H1 (cell line): ENCODE results near the gene GALNT18.

ENCODE experiments used
- RAD21 ChIP-seq, 2 experiments: IDR thresholded peaks in 1 of 2; conservative IDR thresholded peaks in 1 of 2; 2 replicates each; pipeline ENCODE4 v1.6.1; 2011; ENCODE audit warnings: low read depth in 2 of 2, low read length in 2 of 2, improper control_type of control experiment in 1 of 2, inconsistent platforms in 1 of 2, mild to moderate bottlenecking in 1 of 2, moderate library complexity in 1 of 2
- RBBP5 ChIP-seq: IDR thresholded peaks from 2 replicates; pipeline ENCODE4 v1.7.1; 2012; ENCODE audit warnings: low read depth, mild to moderate bottlenecking, inconsistent platforms, low read length, moderate library complexity, borderline replicate concordance
- SIX5 ChIP-seq: IDR thresholded peaks from 2 replicates; pipeline ENCODE4 v1.6.1; 2011; ENCODE audit warnings: mild to moderate bottlenecking, low read depth, low read length
- TCF12 ChIP-seq: IDR thresholded peaks from 2 replicates; pipeline ENCODE4 v1.6.1; 2011; ENCODE audit warnings: low read depth, mild to moderate bottlenecking, low read length
- TF ChIP-seq, protein P1 (sequence below), 3 experiments: IDR thresholded peaks; 1 replicate in 2 of 3; 2 replicates in 1 of 3; pipeline versions ENCODE4 v1.5.1 to v1.6.1; 2011; ENCODE audit warnings: low read length in 3 of 3, mild to moderate bottlenecking in 3 of 3, inconsistent platforms in 2 of 3, low read depth in 1 of 3, moderate library complexity in 1 of 3; ENCODE audit not compliant: insufficient read depth in 1 of 3; ENCODE audit errors: control extremely low read depth in 1 of 3
- TF ChIP-seq, protein P2 (sequence below): IDR thresholded peaks from 2 replicates; pipeline ENCODE4 v1.6.1; 2012; ENCODE audit warnings: inconsistent platforms

DNA sequence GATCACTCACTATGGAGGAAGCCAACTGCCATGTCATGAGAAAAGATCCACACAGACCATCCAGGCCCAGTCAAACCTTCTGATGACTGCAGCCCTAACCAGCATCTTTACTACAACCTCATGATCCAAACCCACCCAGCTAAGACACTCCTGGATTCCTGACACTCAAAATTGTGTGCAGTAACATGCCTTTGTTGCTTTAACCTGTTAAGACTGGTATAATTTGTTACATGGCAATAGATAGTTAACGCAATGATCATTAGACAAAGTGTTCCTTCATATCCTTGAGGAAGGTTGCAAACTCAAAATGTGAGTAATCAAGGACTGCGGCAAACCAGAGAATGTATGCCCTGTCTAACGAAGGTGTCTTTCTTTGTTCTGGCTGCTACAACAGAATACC lies 221.7 kb downstream of the GALNT18 start:
- TF ChIP-seq, protein P1, sequence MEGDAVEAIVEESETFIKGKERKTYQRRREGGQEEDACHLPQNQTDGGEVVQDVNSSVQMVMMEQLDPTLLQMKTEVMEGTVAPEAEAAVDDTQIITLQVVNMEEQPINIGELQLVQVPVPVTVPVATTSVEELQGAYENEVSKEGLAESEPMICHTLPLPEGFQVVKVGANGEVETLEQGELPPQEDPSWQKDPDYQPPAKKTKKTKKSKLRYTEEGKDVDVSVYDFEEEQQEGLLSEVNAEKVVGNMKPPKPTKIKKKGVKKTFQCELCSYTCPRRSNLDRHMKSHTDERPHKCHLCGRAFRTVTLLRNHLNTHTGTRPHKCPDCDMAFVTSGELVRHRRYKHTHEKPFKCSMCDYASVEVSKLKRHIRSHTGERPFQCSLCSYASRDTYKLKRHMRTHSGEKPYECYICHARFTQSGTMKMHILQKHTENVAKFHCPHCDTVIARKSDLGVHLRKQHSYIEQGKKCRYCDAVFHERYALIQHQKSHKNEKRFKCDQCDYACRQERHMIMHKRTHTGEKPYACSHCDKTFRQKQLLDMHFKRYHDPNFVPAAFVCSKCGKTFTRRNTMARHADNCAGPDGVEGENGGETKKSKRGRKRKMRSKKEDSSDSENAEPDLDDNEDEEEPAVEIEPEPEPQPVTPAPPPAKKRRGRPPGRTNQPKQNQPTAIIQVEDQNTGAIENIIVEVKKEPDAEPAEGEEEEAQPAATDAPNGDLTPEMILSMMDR (IDR thresholded peaks at IDR 0.05; ENCODE audit: control extremely low read depth in 1 of 3, insufficient read depth in 1 of 3, low read depth in 1 of 3, low read length in 3 of 3): no peak
- TF ChIP-seq TCF12 (no peak), RBBP5 (no peak), SIX5 (no peak), RAD21 (IDR thresholded peaks at IDR 0.05 in 1 of 2, conservative IDR thresholded peaks at IDR 0.05 in 1 of 2; ENCODE audit: low read depth in 2 of 2, low read length in 2 of 2) (no peak)
- TF ChIP-seq, protein P2, sequence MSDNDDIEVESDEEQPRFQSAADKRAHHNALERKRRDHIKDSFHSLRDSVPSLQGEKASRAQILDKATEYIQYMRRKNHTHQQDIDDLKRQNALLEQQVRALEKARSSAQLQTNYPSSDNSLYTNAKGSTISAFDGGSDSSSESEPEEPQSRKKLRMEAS: no peak
